ENCODE measurements around the gene HUS1. TPM values are rescaled to one million over a fixed set of nuclear protein-coding genes. Genes with fewer than 3 reads are reported as not detected.

Gene HUS1
- total RNA-seq, 2 donors from 2014 or later: 15.2 to 16.9 TPM

- intact Hi-C loops (cut with DNase I): no loop called here
- no peaks in the 10 kb centered on the region for H3K27me3 ChIP-seq
- peaks cover 0 to 3% (median 0%) of the 10 kb centered on the region in 3 donors for H3K9me3 ChIP-seq
- TF ChIP-seq, protein P1, sequence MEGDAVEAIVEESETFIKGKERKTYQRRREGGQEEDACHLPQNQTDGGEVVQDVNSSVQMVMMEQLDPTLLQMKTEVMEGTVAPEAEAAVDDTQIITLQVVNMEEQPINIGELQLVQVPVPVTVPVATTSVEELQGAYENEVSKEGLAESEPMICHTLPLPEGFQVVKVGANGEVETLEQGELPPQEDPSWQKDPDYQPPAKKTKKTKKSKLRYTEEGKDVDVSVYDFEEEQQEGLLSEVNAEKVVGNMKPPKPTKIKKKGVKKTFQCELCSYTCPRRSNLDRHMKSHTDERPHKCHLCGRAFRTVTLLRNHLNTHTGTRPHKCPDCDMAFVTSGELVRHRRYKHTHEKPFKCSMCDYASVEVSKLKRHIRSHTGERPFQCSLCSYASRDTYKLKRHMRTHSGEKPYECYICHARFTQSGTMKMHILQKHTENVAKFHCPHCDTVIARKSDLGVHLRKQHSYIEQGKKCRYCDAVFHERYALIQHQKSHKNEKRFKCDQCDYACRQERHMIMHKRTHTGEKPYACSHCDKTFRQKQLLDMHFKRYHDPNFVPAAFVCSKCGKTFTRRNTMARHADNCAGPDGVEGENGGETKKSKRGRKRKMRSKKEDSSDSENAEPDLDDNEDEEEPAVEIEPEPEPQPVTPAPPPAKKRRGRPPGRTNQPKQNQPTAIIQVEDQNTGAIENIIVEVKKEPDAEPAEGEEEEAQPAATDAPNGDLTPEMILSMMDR (IDR thresholded peaks at IDR 0.05): no peak
- TF ChIP-seq POLR2A (IDR thresholded peaks at IDR 0.05): no peak
- peak overlapping the region in 1 of 4 donors; percentile 63 for H3K27ac ChIP-seq
- ATAC-seq: no peak
- H3K36me3 ChIP-seq (replicated peaks in 1 of 2; ENCODE audit: insufficient read depth in 1 of 2, low read depth in 2 of 2): peaks cover 0 to 26% of the 10 kb centered on the region in 2 donors
- WGBS, 2 donors: 53 to 60% methylated on average over 1 of the region's 1 CpG
- no peak overlapping the region for H3K4me3 ChIP-seq
- DNase-seq: no peak
- H3K4me1 ChIP-seq: no peaks in the 10 kb centered on the region
These were observed 8.7 kb downstream of the HUS1 start for GRCh38 chr7:47970761-47971160.

DNA sequence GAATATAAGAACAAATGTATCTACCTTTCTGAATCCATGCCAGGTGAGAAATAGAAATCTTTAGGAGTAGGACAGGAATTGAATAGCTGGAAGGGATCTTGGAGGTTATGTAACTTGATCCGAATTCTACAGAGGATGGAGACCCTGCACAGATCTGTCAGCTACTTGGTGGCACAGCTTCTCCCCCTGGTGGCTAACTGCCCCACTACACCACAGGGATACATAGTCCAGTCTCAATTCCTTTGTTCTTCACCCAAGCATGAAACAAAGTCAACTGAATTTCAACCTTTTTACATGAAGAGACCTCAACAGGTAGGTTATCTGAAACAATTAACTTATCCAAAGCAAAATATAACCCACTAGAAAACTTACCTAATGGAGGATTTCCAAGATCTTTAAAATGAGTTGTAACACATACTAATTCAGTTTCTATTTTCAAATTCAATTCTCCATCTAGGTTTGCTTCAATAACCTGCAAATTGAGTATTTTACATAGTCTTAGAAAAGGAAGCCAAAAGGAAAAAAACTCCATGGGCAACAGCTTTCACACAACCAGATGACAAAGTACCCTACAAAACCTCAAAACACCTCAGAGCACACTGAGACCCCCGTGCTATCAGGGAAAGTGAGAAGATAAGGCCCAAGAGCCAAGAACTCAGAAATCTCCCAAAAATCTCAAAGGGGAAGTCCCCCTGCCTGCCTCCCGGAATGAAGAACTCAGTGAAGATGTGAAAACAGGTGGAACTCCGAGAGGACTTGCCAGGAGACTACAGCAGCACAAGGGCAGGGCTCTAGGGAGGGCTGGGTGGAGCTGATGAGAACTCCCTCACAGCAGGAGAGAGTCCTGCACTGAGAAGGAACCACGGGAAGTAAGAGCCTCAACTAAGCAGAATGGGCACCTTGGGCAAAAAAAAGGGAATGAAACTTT, 10.3 kb downstream of the HUS1 start:
- Histone ChIP-seq H3K27ac (peak overlapping the region in 1 of 4 donors; percentile 5), H3K27me3 (no peaks in the 10 kb centered on the region), H3K9me3 (peaks cover 0 to 3% (median 0%) of the 10 kb centered on the region in 3 donors), H3K36me3 (replicated peaks in 1 of 2; ENCODE audit: insufficient read depth in 1 of 2, low read depth in 2 of 2) (peaks cover 0 to 31% of the 10 kb centered on the region in 2 donors), H3K4me1 (no peaks in the 10 kb centered on the region), H3K4me3 (no peak overlapping the region)
- TF ChIP-seq, protein P1 (IDR thresholded peaks at IDR 0.05): peak; percentile 45 to 69 (median 59)
- no peak for TF ChIP-seq POLR2A (IDR thresholded peaks at IDR 0.05)
- DNase-seq: peak; percentile 53 to 69 (median 55)
- intact Hi-C loops (cut with DNase I): no loop called here
- 65 to 77% methylated on average over 5 of the region's 5 CpGs for WGBS, 2 donors
- peak; percentile 62 for ATAC-seq

DNA sequence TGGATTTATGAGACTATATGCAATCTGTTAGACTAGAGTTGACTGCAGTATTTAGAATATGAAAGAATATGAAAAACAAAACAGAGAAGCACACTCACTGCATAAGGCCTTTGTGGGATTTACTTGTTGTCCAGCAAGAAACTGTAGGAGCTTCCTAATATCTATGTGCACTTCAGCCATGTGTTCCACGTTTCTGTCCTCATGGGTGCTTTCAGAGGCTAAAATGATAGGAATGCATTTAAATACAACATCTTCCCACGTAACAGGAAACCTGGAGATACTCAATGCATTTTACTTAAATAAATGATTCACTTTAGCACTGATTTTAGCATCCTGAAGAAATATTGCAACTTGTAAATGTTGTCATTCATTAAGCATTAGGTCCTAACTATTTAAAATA, 11.7 kb downstream of the HUS1 start:
- peaks cover 0 to 36% of the 10 kb centered on the region in 2 donors for H3K36me3 ChIP-seq (replicated peaks in 1 of 2; ENCODE audit: insufficient read depth in 1 of 2, low read depth in 2 of 2)
- no peak for DNase-seq
- H3K27me3 ChIP-seq: no peaks in the 10 kb centered on the region
- TF ChIP-seq, protein P1 (IDR thresholded peaks at IDR 0.05): no peak
- no peak for TF ChIP-seq POLR2A (IDR thresholded peaks at IDR 0.05)
- ATAC-seq: no peak
- H3K9me3 ChIP-seq: peaks cover 0 to 3% (median 0%) of the 10 kb centered on the region in 3 donors
- no peaks in the 10 kb centered on the region for H3K4me1 ChIP-seq
- H3K4me3 ChIP-seq: no peak overlapping the region
- 88 to 93% methylated on average over 2 of the region's 2 CpGs for WGBS, 2 donors
- no peak overlapping the region for H3K27ac ChIP-seq
- intact Hi-C loops (cut with DNase I): no loop called here

GRCh38 chr7:47967123-47967522, 12.3 kb downstream of the HUS1 start:
- 89% methylated on average over 5 of the region's 5 CpGs for WGBS, 2 donors

More at GRCh38 chr7:47967123-47967522, 12.3 kb downstream of the HUS1 start:
- TF ChIP-seq POLR2A (IDR thresholded peaks at IDR 0.05): no peak
- TF ChIP-seq, protein P1 (IDR thresholded peaks at IDR 0.05): no peak
- Histone ChIP-seq H3K4me3 (no peak overlapping the region), H3K36me3 (replicated peaks in 1 of 2; ENCODE audit: insufficient read depth in 1 of 2, low read depth in 2 of 2) (peaks cover 0 to 36% of the 10 kb centered on the region in 2 donors), H3K27ac (no peak overlapping the region), H3K9me3 (peaks cover 0 to 3% (median 0%) of the 10 kb centered on the region in 3 donors), H3K4me1 (no peaks in the 10 kb centered on the region), H3K27me3 (no peaks in the 10 kb centered on the region)
- DNase-seq (no peak), ATAC-seq (no peak)
- intact Hi-C loops (cut with DNase I): no loop called here

Data from body of pancreas (tissue), 4 donors.